HG03521 (cell line): ENCODE data around the gene RSPO4.

Experiments used
- ATAC-seq: cut with Tn5 transposase; IDR thresholded peaks from one replicate; pipeline ENCODE4 v1.9.1; 2021; ENCODE audit warnings: mild to moderate bottlenecking, moderate library complexity; ENCODE audit not compliant: unreplicated experiment

The RSPO4 gene

DNA sequence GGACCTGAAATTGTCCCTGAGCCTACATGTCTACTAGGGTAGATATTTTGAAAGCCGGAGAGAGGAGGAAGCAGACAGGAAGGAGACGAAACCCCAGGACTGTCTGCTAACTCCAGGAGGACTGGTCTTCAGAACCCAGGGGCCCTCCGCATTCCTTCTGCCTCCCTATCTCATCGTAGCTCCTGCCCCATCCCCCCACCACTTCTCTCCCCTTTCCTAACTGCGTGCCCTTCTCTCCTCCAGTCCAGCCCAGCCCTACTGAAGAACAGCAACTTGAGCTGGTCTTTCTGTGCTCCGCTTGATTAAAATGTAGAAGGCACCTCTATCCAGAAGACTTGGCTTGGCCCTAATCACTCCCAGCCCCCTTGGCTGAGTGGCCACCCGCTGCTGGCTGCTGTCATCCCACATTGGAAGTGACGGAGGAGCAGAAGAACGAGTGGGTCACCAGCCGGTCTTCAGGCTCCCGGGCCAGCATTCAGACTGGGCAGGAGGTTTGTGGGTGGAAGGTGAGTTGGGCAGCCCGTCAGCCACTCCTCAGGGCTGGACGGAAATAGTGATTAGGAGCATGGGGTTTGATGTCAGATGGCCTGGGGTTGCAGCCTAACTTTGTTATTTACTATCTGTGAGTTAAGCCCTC is 57.2 kb downstream of the RSPO4 start:
- no peak for ATAC-seq

DNA sequence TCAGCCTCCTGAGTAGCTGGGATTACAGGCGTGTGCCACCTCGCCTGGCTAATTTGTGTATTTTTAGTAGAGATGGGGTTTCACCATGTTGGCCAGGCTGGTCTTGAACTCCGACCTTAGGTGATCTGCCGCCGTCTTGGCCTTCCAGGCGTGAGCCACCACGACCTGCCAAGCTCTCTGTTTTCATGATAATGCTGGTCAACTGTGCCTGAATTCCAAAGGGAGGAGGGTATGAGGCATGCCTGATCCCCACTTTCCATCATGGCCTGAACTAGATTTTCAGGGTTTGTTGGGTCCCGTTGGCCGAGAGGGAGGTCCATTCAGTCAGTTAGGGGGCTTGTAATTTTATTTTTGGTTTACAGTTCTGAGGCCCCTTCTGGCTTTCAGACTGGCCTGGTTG is 58.0 kb downstream of the RSPO4 start:
- ATAC-seq = no peak

DNA sequence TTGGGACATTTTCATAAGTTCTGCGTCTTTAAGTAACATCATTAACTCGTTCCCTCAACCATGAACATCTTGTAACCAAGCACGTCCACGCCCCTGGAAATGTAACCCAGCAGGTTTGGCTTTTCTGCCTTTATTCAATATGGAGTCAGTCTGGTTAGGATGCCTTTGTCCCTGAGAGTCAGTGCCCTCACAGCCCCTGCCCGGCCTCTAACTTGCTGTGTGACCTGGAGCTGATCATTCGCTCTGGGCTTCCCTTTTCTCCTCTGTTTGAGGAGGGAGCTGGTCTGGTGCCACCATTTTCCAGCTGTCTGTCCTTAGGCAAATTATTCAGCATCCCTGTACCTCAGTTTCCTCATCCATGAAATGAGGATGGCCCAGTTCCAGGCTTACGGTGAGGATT is 59.5 kb downstream of the RSPO4 start:
- no peak for ATAC-seq

DNA sequence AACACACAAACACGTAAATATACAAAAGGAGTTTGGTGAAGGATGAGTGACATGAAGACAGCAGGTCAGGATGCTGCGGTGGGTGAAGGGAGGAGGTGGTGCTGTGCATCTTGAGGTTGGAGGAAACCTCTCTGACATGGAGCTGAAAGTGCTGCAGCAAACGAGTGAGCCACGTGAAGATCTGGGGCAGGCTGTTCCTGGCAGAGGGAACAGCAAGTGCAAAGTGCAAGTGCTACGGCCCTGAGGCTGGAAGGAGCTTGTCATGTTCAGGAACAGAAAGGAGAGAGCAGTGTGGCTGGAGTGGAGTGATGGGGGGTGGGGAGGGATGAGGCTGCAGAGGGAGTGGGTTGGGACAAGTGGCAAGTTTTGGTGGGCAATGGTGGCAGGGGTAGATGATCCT is 61.2 kb downstream of the RSPO4 start:
- ATAC-seq = no peak

DNA sequence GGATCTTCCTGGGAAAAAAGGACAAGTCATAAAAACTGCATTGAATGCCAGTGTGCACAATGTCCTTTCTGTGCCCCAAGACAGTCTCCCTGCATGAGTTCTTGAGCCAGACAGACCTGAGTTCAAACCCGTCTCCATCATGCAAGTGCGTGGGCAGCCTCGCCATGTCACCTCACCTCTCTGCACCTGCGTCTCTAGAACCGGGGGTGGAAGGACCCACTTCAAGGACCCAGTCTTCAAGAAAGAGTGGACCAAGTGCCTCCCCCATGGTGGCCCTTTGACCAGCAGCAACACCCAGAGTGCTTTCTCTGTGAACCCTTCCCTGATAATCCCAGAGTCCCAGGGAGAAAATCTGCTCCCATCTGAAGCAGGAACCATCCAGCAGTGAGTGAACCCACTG is 62.5 kb downstream of the RSPO4 start:
- no peak for ATAC-seq

DNA sequence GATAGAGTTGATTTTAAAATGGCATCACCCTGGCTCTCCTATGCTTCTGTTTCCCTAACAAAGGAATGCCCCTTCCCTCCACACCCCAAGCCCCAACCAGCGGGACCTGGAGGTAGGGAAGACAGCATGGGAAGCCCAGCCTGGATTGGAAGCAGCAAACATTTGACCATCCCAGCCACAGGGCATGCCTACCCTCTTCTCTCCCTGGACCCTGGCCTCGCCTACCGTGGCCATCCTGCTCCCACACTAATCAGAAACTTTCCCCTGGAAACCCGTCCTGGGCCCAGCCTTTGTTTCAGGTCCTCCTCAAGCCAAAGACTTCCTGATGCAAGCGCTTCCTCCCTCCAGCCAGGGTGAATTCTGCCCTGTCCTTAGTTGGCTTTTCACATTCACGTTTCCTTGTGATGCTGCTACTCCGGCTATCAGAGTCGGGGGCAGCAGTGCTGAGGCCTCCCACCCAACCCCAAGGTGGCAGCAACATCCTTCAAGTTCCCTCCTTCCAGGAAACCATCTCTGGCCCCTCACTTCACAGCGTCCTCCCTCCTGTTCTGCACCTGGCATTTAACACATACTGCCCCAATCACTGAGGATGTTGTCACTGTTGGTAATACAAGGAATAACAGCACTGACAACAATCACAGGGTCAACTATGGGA is 67.8 kb downstream of the RSPO4 start:
- ATAC-seq = no peak

DNA sequence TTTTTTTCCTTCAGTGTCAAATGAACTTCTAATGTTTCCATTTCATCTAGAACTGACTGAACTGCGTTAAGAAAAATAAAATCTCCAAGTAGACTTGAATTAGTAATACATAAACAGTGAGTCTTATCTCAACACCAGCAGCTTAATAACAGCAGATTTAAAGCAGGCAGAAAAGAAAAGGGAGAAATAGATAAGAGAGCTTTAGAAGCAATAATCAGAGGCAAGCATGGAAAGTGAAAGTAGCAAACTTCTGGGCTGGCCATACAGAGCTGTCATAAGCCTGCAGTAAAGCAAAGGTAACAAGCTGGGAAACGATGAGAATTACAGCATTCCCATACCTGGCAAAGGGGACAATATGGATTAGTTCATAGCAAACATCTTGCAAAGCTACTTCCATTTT is 69.1 kb downstream of the RSPO4 start:
- no peak for ATAC-seq

DNA sequence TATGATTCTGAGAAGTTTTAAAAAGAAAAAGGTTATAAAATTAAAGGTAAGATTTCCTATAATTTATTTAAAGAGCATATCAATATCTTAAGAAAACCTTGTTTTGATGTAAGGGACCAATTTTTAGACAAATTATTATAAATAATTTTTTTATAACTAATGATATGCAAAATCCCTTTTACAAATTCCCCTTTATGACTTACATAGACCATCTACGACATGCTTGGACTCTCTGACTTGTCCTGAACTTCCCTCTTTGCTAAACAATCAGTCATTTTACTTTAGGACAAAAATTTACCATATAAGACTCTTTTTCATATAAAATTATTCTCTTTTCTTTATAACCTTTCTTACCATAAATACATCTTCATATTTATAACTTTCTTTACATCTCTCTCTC is 70.7 kb downstream of the RSPO4 start:
- no peak for ATAC-seq

DNA sequence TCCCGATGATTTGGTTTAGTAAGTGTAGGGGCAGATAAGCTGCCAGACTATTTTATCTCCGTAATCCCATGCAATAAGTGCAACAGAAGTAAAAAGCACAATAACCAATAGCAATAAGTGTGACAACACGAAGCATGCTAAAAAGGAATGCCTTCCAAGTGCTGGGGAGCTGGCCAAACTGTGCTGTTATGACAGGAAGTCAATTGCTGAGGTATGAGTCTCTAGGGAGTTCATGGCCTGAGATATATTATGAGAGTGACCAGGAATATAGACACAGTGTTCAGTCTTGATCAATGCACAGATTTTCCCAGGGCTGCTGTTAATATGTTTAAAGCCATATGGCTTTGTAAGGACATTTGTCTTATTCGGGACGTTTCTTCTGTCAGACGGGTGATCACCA is 75.4 kb downstream of the RSPO4 start:
- ATAC-seq = no peak

DNA sequence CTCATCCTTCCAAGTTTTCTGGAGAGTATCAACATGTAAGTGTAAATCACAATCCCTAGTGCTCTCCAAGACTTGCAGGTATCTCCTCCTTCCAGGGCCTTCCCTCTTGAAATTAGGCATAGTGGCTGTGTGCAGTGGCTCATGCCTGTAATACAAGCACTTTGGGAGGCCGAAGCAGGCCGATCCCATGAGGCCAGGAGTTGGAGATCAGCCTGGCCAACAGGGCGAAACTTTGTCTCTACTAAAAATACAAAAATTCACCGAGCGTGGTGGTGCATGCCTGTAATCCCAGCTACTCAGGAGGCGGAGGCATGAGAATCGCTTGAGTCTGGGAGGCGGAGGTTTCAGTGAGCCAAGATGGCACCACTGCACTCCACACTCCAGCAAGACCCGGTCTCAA is 76.6 kb downstream of the RSPO4 start:
- ATAC-seq = no peak

DNA sequence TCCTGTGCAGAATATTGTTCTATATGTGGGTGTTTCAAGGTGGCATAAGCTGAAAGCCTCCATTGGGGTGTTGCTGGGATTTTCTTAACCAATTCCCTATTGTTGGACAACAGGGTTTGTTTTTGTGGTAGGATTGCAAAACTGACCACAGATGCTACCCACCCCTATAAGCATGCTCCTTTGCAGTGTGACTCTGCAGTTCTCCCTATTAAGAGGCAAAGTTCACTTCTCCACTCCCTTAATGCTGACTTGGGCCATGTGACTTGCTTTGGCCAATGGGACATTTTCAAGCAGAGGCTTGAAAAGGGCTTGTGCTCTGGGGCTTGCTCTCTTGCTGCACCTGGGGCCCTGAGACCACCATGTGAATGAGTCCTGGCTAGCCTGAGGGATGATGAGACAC is 77.5 kb downstream of the RSPO4 start:
- ATAC-seq = no peak

DNA sequence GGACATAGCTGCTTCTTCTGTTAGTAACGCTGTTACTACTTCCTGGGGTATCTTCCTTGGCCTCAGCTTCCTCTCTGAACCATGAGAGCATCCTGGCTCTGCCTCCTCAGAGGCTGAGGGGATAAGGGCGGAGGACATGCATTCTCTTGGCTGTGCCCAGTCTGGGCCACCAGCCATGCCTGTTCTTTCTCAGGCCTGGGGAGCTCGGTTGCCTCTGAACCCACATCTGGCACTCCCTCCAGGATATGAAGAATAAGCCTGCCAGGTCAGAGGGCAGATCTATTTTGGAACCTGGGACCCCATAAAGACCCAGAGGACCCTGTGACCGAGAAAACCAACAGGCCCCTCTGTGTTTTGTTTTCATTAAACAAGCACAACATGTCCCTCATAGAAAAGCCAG is 79.3 kb downstream of the RSPO4 start:
- no peak for ATAC-seq

DNA sequence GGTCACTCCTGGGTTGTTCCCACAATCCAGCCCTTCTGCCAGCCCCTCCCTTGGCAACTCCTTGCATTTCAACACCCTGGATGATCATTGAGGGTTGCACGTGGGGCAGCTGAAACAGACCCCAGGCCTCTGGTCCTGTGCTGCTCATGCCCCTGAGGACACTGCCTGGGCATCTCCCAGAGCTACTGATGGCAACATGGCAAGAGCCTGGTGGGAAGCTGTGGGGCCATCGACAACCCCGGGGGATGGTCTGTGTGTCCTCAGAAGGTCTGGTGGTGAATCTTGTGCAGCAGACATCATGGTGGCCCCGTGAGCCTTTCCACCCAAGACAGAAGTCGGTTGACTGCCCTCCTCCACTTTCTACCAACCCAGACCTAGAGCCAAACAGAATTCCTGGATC is 81.0 kb downstream of the RSPO4 start:
- ATAC-seq = no peak

DNA sequence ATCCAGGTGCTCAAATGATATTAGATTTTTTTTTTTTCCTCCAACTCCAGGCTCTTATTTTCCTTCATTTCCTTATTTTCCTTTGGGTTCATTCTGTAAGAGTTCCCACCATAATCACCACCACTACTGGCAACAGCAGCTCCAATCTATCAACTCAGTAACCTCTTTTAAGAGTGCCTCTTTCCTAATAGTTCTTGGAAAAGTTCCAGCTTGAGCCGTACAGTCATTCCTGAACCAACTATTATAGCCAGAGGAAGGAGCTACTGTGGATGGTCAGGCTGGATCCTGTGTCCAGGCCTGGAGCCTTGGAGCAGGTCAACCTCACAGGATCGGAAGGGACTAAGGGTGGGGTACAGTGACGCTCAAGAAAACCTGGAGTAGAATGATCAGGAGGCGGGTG is 81.8 kb downstream of the RSPO4 start:
- no peak for ATAC-seq

DNA sequence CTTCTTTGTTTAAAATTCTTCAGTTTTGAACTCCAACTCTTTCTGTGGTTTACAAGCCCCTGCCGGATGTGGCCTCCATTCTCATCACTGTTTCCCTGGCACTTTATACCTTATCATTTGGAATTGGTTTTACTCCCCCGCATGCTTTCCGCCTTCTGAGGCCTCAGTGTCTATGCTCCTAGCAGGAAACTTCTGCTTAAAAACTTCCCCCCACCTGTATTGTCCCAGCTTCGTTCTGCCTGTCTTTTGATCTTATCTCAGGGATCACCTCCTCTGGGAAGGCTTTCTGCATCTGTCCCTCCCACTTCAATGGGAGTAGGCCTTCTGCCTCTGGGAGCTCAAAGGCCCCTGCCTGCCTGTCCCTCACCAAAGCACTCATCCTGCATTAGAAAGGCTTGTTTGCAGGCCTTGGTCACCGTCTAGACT is 82.6 kb downstream of the RSPO4 start:
- ATAC-seq = no peak

DNA sequence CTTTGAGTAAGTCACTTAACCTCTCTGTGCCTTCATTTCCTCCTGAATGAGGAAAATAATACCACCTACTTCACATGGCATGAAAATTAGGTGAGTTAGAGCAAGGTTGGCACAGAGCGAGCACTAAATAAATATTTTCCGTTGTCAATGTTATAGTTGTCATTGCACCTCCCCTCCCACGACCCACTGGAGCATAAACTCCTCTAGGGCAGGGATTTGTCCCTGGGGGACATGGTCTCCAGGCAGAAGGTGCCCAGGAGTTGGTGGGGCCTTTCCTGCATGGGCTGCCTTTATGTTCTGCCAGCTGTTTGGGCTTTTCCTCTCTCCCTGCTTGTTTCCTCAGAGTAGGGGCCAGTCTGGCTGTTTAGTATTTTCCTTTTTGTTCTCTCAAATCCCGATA is 84.7 kb downstream of the RSPO4 start:
- no peak for ATAC-seq

DNA sequence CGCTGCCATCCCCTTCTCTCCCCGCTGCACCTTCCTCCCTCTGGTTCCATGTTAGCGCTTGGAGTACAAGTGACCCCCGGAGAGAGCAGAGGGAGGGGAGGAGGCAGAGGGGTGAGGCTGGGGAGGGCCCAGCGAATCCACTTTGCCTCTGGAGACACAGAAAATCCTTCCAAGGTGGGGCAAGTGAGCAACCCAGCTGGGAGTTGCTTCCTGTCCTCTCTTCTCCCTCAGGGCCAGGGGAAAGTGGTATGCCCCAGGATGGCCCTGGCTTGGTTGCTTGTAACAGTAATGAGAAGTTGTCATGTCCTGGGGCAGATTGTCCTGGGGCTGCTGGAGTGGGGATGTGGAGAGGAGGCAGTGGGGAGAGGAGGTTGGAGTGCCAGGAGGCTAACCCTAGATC is 85.3 kb downstream of the RSPO4 start:
- ATAC-seq = no peak

DNA sequence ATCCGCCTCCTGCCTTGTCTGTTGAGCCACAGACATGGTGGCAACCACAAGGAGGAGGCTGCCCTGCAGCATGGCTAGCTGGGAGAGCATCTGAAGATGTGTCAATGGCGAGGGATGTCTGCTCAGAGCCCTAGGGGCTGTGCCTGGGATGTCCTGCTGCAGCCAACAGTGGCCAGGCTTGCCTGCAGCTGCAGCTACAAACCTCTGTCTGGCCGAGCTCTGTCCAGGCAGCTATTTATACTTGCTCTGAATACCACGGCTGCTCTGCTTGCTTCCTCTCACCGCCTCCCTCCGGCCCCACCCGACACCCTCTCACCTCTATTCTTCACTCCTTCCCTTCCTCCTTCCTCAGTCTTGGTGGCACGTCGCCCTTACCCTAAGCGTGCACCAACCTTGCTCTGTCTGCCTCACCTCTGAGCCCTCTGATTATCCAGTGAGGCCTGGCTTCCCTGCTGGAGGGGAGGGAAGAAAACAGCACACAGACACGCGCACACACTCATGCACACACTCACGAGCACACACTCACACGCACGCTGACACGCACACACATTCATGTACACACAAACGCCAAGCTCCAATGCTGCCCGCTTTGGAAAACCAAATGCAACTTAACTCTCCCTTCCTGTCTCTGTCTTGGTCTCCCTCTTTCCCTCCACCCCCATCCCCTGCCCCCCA is 85.8 kb downstream of the RSPO4 start, which contains the start of gene ANGPT4:
Gene ANGPT4, minus strand, starts transcription at position 210 of the 675 bp plus-strand sequence. Its CDS starts 120 bp downstream, at position 90.
- ATAC-seq = no peak

DNA sequence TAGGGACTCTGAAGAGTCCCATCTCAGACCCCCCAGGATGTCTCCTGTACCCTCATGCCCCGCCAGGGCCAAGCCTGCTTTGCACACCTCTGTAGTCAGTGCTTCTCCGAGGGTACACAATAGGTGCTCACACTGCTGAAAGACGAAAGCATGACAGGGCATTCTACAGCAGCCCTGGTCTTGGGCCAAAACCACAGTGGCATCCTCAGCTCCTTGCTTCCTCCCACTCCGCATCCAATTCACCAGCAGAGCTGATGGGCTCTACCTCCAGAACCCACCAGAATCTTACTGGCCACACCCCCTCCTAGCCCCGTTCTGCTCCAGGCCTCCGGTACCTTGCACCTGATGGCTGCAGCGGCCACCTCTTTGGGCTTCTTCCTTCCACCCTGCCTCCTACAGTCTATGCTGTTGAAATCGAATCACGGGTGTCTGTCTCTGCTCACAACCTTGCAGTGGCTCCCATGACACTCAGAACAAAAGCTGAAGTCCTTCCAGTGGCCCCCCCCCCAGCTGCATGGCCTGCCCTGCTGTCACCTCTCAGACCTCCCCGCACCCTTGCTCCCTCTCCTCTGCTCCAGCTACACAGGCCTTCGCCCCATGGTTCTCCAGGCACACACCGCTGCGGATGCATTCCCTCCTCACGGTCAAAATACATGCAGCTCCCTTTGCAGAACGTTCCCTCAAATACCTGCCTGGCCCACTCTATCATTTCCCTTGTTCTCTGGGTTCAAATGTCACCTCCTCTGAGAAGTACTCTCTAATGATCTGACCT is 87.2 kb downstream of the RSPO4 start:
- no peak for ATAC-seq

DNA sequence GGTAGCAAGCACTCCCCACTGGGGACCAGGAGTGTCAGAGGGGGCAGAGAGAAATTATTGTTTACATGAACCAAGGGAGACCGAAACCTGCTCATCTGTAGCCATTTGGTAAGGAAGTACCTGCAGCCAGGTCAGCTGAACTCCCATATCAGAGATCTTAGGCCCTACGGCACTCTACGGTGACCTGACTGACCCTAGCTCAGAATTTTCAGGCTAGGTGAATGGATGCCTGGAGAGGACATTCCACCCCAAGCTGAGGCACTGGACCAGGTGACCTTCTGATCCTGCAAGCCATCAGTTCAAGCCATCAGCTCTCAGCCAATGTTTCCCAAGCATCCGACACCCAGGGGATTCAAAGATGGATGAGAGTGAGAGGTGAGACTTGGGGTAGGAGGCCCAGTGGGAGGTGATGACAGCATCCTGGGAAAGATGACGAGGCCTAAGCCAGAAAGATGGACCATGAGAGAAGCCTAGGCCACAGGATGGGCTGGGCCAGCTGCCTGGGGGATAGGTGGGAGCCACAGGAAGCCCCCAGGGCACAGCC is 88.7 kb downstream of the RSPO4 start:
- no peak for ATAC-seq

DNA sequence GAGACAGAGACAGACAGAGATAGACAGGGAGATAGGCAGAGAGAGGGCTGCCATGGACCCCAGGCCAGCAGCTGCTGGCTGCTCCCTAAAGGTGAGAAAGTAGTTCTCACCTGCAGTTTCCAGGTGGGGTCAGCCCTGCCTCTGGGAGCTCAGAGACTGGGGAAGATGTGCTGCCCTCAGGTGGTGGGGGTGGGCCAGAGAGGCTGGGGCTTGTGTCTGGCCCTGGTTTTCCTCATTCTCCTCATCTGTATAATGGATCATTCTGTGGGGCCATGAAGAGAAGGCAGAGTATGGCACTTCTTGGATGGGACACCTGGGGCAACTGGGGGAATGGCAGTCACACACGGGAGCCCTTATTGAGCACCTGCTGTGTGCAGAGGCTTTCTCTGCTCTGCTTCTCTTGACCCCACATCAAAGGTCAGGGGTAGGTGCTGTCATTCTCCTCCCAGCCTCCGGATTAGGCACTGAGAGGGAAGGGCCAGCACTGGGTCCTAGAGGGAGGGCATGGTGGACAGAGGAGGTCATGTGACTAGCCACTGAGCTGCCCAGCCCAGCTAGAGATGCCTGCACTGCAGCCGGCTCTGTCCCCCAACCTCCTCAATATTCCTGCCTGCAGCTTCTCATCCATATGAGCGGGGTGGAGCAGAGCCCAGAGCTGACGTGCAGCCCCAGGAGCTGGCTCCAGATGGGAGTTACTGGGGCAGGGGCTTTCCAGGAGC is 90.1 kb downstream of the RSPO4 start:
- no peak for ATAC-seq
